ENCODE measurements around the gene STAC2. TPM values are rescaled to one million over a fixed set of nuclear protein-coding genes. Genes with fewer than 3 reads are reported as not detected.

The STAC2 gene
- total RNA-seq, 6 experiments from 2014 or later, result not detected

DNA sequence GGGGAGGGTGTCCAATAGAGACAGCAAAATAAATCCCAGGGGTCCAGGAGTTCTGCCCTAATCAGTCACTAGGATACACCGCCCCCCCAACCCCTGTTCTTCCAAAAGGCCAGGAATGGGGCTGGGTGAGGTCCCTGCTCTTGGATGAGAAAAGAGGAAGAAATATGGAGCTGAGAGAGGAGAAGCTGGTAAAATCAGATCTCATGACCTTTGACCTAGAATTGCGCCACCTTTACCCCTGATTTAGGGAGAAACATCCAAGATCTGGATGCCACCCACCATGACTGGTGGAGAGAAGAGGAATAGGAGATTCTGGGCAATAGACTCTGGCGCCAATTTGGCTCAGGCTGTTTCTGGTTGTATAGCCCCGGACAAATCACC is 27.6 kb downstream of the STAC2 start:
- peaks cover 66% of the 10 kb centered on the region for H3K4me1 Mint-ChIP-seq (ENCODE audit: low read depth)

DNA sequence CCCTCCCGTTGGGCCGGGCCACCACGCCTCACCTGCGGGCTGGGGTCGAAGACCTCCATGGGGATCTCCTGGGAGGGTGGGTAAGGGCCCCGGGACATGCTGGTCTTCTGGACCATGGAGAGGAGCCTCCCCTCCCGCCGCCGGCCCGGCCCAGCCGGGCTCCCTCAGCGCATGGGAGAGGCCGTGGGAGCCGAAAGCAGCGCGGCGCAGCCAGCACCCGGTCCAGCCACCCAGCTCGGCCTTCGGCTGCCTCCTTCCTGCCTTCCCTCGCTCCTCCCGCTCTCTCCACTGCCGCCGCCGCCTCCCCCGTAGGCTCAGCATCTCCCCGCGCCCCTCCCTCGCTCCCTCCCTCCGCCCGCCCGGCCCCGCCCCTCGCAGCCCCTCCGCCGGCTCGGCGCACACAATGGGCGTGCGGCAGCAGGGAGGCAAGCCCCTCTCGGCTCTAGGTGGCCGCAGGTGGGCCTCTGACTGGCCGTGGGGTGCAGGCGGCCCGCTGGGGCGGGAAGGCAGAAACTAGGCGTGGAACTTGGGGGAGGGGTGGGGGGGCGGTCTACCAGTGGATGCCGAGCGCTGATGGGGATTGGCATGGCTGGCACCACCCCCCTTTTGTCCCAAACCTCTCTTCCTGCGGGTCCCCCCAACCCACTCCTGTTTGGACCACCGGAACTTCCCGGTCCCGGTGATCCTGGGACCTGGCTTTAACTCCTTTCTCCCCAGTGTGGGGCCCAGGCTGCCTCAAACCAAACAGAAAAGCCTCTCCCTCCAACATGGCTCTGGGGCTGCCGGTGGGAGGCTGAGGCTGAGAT is 28.2 kb downstream of the STAC2 start, which contains the start of gene CACNB1:
TSS of gene CACNB1 (minus strand) at position 290 of the 806 bp plus-strand sequence. CDS start at position 116, 174 bp downstream.
- H3K4me1 Mint-ChIP-seq (ENCODE audit: low read depth), result peaks cover 61% of the 10 kb centered on the region
- H3K9me3 Mint-ChIP-seq, result no peaks in the 10 kb centered on the region
- peaks cover 33% of the 10 kb centered on the region for H3K36me3 Mint-ChIP-seq (ENCODE audit: low read depth)
- TF ChIP-seq, protein P1, sequence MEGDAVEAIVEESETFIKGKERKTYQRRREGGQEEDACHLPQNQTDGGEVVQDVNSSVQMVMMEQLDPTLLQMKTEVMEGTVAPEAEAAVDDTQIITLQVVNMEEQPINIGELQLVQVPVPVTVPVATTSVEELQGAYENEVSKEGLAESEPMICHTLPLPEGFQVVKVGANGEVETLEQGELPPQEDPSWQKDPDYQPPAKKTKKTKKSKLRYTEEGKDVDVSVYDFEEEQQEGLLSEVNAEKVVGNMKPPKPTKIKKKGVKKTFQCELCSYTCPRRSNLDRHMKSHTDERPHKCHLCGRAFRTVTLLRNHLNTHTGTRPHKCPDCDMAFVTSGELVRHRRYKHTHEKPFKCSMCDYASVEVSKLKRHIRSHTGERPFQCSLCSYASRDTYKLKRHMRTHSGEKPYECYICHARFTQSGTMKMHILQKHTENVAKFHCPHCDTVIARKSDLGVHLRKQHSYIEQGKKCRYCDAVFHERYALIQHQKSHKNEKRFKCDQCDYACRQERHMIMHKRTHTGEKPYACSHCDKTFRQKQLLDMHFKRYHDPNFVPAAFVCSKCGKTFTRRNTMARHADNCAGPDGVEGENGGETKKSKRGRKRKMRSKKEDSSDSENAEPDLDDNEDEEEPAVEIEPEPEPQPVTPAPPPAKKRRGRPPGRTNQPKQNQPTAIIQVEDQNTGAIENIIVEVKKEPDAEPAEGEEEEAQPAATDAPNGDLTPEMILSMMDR (IDR thresholded peaks at IDR 0.05), result no peak
- peak within 1 kb of the TSS; percentile 52 for H3K27ac Mint-ChIP-seq
- peak within 1 kb of the TSS; percentile 89 for H3K4me3 Mint-ChIP-seq
- H3K27me3 Mint-ChIP-seq (ENCODE audit: insufficient read depth), result peaks cover 1% of the 10 kb centered on the region
- peak; percentile 70 for DNase-seq

More for the DNA sequence above, 27.6 kb downstream of the STAC2 start:
- peak overlapping the region; percentile 89 for H3K4me3 Mint-ChIP-seq
- H3K9me3 Mint-ChIP-seq, result no peaks in the 10 kb centered on the region
- H3K27me3 Mint-ChIP-seq (ENCODE audit: insufficient read depth), result peaks cover 1% of the 10 kb centered on the region
- H3K27ac Mint-ChIP-seq, result peak overlapping the region; percentile 49
- H3K36me3 Mint-ChIP-seq (ENCODE audit: low read depth), result peaks cover 37% of the 10 kb centered on the region
- TF ChIP-seq, protein P1 (IDR thresholded peaks at IDR 0.05), result no peak
- DNase-seq, result no peak

DNA sequence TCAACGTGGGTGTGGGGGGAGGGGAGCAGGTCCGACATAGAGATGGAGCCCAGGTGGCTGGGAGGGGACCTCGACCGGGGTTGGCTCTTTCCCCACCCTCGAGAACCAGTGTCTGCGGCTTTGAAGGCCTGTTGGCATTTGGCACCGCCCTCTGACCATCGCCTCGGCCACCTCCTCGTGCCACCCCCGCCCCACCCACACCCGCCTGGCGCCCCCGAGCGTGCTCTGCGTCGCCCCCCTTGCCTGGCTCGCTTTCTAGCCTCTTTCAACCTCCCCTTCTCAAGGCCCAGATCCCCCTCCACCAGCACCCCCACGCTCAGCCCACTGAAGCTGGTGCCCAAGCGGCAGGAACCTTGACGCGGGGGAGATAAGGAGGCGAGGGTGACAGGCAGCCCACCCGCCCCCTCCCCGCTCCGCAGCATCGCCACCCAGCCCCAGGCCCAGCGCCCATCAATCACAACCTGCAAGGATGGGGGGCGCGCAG is 28.9 kb downstream of the STAC2 start:
- peak overlapping the region; percentile 52; the same call in 1 of the 2 replicates for H3K27ac Mint-ChIP-seq

DNA sequence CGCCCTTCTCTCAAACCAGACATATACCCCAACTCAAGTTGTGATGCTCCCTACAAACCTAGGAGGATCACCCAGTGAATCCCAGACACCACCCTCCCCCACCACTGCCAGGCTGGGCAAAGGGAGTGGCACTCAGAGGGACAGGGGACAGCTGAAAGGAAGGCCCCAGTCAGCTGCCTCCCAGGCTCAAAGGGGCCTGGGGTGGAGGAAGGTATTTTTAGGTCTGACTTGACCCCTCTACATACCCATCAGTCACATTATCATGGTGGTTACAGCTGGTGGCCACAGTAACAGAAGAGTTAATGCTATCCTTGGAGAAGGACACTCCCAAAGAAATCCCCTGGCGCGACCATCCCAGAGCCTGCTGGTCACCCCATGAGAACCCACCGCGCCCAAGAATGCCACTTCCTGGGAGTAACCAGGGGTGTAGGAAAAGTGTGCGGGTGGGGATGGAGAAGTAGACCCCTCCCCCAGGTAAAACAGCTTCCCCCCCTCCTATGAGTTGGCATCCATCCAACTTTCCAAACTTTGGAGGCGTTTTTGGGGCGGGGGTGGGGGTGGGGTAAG is 29.4 kb downstream of the STAC2 start:
- Mint-ChIP-seq H3K4me3 (peak overlapping the region; percentile 89), H3K9me3 (no peaks in the 10 kb centered on the region), H3K27ac (peak overlapping the region; percentile 43), H3K36me3 (ENCODE audit: low read depth) (peaks cover 25% of the 10 kb centered on the region), H3K4me1 (ENCODE audit: low read depth) (peaks cover 50% of the 10 kb centered on the region), H3K27me3 (ENCODE audit: insufficient read depth) (peaks cover 1% of the 10 kb centered on the region)
- TF ChIP-seq, protein P1 (IDR thresholded peaks at IDR 0.05), result no peak
- no peak for DNase-seq

More for the DNA sequence above, 28.9 kb downstream of the STAC2 start:
- peak; percentile 28 for DNase-seq
- peak overlapping the region; percentile 89 for H3K4me3 Mint-ChIP-seq
- peaks cover 1% of the 10 kb centered on the region for H3K27me3 Mint-ChIP-seq (ENCODE audit: insufficient read depth)
- peaks cover 55% of the 10 kb centered on the region for H3K4me1 Mint-ChIP-seq (ENCODE audit: low read depth)
- no peaks in the 10 kb centered on the region for H3K9me3 Mint-ChIP-seq
- TF ChIP-seq, protein P1 (IDR thresholded peaks at IDR 0.05), result no peak
- peaks cover 30% of the 10 kb centered on the region for H3K36me3 Mint-ChIP-seq (ENCODE audit: low read depth)

DNA sequence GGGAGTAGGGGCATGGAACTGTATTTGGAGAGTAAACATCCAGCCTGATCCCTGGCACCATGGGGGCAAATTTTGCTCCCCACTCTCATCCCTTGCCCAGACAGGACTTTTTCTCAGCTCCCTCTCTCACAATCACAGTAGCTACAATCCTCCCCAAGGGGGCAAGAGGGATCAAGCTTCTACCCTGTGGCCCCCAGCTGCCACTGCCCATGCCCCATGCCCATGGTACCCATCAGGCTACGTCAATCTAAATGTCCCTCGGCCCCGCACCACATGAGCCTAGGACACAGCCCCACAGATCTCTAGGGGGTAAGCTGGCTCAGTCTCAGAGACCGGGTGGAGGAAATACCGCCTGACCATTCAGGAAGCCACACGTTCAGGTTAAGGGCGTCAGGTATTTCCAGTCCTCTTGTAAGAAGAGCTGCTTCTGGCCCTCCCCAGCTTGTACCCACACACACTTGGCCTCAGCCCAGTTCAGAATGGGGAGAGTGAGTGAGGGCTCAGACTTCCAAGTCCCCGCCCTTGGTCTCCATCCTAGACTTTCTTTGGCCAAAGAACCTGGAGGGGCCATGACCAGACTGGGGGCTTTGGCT is 30.1 kb downstream of the STAC2 start:
- no peaks in the 10 kb centered on the region for H3K9me3 Mint-ChIP-seq
- peak overlapping the region; percentile 24; the same call in 1 of the 2 replicates for H3K27ac Mint-ChIP-seq
- H3K36me3 Mint-ChIP-seq (ENCODE audit: low read depth), result peaks cover 18% of the 10 kb centered on the region
- H3K4me3 Mint-ChIP-seq, result peak overlapping the region; percentile 89
- H3K4me1 Mint-ChIP-seq (ENCODE audit: low read depth), result peaks cover 45% of the 10 kb centered on the region
- TF ChIP-seq, protein P1 (IDR thresholded peaks at IDR 0.05), result no peak
- peaks cover 1% of the 10 kb centered on the region for H3K27me3 Mint-ChIP-seq (ENCODE audit: insufficient read depth)
- DNase-seq, result no peak

Data from HFFc6 (cell line).